Panc1 (cell line): Measurements from ENCODE around the gene SPDYC. TPM values are rescaled to one million over a fixed set of nuclear protein-coding genes. Genes with fewer than 3 reads are reported as not detected.

Experiments used
- ATAC-seq: fragments of 200-7000 bp; cut with Tn5 transposase; 2 replicates; pipeline ENCODE4 v1.9.1; 2020; ENCODE audit warnings: mild to moderate bottlenecking, moderate library complexity
- BruUV-seq: library from RNA; stranded (reverse); fragments of 400-500 nt; replicated peaks from 2 replicates; lab custom pipeline; 2021; lab: Mats Ljungman, UMichigan
- CTCF ChIA-PET: fragments of 300-600 bp; sonication (Branson Sonifier 250); formaldehyde crosslinking; loops from one replicate; lab custom pipeline; 2022; ENCODE audit warnings: antibody characterized with exemption; lab: Charles Lee
- POLR2A ChIA-PET: fragments of 300-600 bp; sonication (Branson Sonifier 250); formaldehyde crosslinking; loops from one replicate; lab custom pipeline; 2022; ENCODE audit warnings: antibody characterized with exemption; lab: Charles Lee
- DNase-seq: peaks from one replicate; pipeline ENCODE4 v3.0.0-alpha.2; 2010; ENCODE audit warnings: low read depth, low spot score
- H3K27ac ChIP-seq: 2 replicates; pipeline ENCODE4 v1.5.1; 2011; ENCODE audit warnings: mild to moderate bottlenecking, low read length, inconsistent platforms
- H3K27me3 ChIP-seq: fragments of 200-500 bp; sonication (Bioruptor generic); 2 replicates; pipeline ENCODE4 v1.6.0; 2014; ENCODE audit warnings: low read length, inconsistent platforms; ENCODE audit not compliant: control insufficient read depth, insufficient read depth
- H3K36me3 ChIP-seq: fragments of 200-500 bp; sonication (Bioruptor generic); 2 replicates; pipeline ENCODE4 v1.5.1; 2014; ENCODE audit warnings: inconsistent platforms, mild to moderate bottlenecking, low read length, moderate library complexity; ENCODE audit not compliant: control insufficient read depth, insufficient read depth
- H3K4me1 ChIP-seq: 2 replicates; pipeline ENCODE4 v1.5.1; 2011; ENCODE audit warnings: inconsistent platforms, mild to moderate bottlenecking, low read length, moderate library complexity; ENCODE audit not compliant: control insufficient read depth, insufficient read depth
- H3K4me3 ChIP-seq, 2 experiments: 2 replicates each; pipeline ENCODE4 v1.5.1; 2011 to 2012; ENCODE audit warnings: low read depth in 2 of 2, low read length in 2 of 2, mild to moderate bottlenecking in 2 of 2, inconsistent platforms in 1 of 2, moderate library complexity in 1 of 2
- H3K9me3 ChIP-seq: fragments of 200-500 bp; sonication (Bioruptor generic); 2 replicates; pipeline ENCODE4 v1.5.1; 2014; ENCODE audit warnings: low read depth, mild to moderate bottlenecking, inconsistent platforms, low read length, moderate library complexity; ENCODE audit not compliant: control insufficient read depth, insufficient read depth
- POLR2AphosphoS5 ChIP-seq: IDR thresholded peaks from 2 replicates; pipeline ENCODE4 v1.6.1; 2012; ENCODE audit warnings: mild to moderate bottlenecking, low read depth, low read length, moderate library complexity
- SIN3A ChIP-seq: IDR thresholded peaks from 2 replicates; pipeline ENCODE4 v1.6.1; 2012; ENCODE audit warnings: low read depth, mild to moderate bottlenecking, low read length, moderate library complexity, borderline replicate concordance; ENCODE audit not compliant: insufficient read depth
- TCF7L2 ChIP-seq: IDR thresholded peaks from 2 replicates; pipeline ENCODE4 v1.6.1; 2011; ENCODE audit warnings: mild to moderate bottlenecking, low read depth, low read length, inconsistent platforms
- in situ Hi-C: cut with HindIII; loops from 2 replicates; pipeline ENCODE4 v1.10.0; 2016; ENCODE audit warnings: low sequenced_read_pairs, low pct_unique_long_range_greater_than_20kb
- intact Hi-C: fragments of 100-400 bp; cut with micrococcal nuclease; formaldehyde crosslinking; loops from one replicate; pipeline ENCODE4 v1.10.0; 2022; ENCODE audit not compliant: unreplicated experiment
- total RNA-seq: library from RNA; stranded (reverse); gene quantifications from one replicate; pipeline ENCODE4 v1.2.1, GENCODE V29; 2021; ENCODE audit not compliant: unreplicated experiment
- TF ChIP-seq, protein P1 (sequence below): fragments of 450-650 bp; IDR thresholded peaks from 2 replicates; pipeline ENCODE4 v1.5.1; 2017; ENCODE audit warnings: mild to moderate bottlenecking
- TF ChIP-seq, protein P2 (sequence below), 2 experiments: IDR thresholded peaks; 2 replicates each; pipeline ENCODE4 v1.6.1; 2011 to 2012; ENCODE audit warnings: low read depth in 2 of 2, control low read depth in 1 of 2, low read length in 1 of 2, mild to moderate bottlenecking in 1 of 2, moderate library complexity in 1 of 2; ENCODE audit not compliant: insufficient read depth in 1 of 2

Gene SPDYC
- total RNA-seq, 1 experiment from 2014 or later: not detected

DNA sequence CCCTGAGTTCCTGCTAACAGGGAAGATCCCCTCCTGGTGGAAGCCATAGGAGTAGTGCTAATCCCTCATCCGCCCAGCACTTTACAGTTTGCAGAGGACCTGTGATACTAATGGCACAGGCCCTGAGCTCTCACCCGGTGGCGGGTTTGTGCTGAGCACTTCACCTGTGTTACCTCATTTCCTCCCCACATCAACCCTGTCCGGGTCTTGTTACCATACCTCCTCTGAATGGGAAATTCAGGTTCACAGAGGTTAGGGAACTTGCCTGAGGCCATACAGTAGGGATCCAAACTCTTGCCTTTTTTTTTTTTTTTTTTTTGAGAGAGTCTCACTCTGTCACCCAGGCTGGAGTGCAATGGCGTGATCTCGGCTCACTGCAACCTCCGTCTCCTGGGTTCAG lies 36.9 kb downstream of the SPDYC start:
- Histone ChIP-seq H3K4me1 (no peaks in the 10 kb centered on the region), H3K27ac (no peak overlapping the region), H3K9me3 (no peaks in the 10 kb centered on the region), H3K27me3 (no peaks in the 10 kb centered on the region), H3K4me3 (no peak overlapping the region), H3K36me3 (peaks cover 6% of the 10 kb centered on the region)
- DNase-seq (no peak), ATAC-seq (no peak)
- BruUV-seq: no TSS peak
- in situ Hi-C loops: no loop called here
- CTCF ChIA-PET: interaction anchor here (0.5 to 0.9 kb wide), 4 partner anchors 15 to 127 kb away, joined by 3 to 13 read pairs (median 6); partner anchors contain the start of gene DPF2
- TF ChIP-seq POLR2AphosphoS5 (no peak), TCF7L2 (no peak), SIN3A (no peak)
- TF ChIP-seq, protein P1, sequence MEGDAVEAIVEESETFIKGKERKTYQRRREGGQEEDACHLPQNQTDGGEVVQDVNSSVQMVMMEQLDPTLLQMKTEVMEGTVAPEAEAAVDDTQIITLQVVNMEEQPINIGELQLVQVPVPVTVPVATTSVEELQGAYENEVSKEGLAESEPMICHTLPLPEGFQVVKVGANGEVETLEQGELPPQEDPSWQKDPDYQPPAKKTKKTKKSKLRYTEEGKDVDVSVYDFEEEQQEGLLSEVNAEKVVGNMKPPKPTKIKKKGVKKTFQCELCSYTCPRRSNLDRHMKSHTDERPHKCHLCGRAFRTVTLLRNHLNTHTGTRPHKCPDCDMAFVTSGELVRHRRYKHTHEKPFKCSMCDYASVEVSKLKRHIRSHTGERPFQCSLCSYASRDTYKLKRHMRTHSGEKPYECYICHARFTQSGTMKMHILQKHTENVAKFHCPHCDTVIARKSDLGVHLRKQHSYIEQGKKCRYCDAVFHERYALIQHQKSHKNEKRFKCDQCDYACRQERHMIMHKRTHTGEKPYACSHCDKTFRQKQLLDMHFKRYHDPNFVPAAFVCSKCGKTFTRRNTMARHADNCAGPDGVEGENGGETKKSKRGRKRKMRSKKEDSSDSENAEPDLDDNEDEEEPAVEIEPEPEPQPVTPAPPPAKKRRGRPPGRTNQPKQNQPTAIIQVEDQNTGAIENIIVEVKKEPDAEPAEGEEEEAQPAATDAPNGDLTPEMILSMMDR: no peak
- TF ChIP-seq, protein P2, sequence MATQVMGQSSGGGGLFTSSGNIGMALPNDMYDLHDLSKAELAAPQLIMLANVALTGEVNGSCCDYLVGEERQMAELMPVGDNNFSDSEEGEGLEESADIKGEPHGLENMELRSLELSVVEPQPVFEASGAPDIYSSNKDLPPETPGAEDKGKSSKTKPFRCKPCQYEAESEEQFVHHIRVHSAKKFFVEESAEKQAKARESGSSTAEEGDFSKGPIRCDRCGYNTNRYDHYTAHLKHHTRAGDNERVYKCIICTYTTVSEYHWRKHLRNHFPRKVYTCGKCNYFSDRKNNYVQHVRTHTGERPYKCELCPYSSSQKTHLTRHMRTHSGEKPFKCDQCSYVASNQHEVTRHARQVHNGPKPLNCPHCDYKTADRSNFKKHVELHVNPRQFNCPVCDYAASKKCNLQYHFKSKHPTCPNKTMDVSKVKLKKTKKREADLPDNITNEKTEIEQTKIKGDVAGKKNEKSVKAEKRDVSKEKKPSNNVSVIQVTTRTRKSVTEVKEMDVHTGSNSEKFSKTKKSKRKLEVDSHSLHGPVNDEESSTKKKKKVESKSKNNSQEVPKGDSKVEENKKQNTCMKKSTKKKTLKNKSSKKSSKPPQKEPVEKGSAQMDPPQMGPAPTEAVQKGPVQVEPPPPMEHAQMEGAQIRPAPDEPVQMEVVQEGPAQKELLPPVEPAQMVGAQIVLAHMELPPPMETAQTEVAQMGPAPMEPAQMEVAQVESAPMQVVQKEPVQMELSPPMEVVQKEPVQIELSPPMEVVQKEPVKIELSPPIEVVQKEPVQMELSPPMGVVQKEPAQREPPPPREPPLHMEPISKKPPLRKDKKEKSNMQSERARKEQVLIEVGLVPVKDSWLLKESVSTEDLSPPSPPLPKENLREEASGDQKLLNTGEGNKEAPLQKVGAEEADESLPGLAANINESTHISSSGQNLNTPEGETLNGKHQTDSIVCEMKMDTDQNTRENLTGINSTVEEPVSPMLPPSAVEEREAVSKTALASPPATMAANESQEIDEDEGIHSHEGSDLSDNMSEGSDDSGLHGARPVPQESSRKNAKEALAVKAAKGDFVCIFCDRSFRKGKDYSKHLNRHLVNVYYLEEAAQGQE (IDR thresholded peaks at IDR 0.05; ENCODE audit: insufficient read depth in 1 of 2, low read depth in 2 of 2, low read length in 1 of 2): no peak
- intact Hi-C loops: no loop called here
- POLR2A ChIA-PET: interaction anchor here (0.5 kb wide), 1 partner anchor 488 kb away, joined by 13 read pairs; no protein-coding TSS in a partner anchor

DNA sequence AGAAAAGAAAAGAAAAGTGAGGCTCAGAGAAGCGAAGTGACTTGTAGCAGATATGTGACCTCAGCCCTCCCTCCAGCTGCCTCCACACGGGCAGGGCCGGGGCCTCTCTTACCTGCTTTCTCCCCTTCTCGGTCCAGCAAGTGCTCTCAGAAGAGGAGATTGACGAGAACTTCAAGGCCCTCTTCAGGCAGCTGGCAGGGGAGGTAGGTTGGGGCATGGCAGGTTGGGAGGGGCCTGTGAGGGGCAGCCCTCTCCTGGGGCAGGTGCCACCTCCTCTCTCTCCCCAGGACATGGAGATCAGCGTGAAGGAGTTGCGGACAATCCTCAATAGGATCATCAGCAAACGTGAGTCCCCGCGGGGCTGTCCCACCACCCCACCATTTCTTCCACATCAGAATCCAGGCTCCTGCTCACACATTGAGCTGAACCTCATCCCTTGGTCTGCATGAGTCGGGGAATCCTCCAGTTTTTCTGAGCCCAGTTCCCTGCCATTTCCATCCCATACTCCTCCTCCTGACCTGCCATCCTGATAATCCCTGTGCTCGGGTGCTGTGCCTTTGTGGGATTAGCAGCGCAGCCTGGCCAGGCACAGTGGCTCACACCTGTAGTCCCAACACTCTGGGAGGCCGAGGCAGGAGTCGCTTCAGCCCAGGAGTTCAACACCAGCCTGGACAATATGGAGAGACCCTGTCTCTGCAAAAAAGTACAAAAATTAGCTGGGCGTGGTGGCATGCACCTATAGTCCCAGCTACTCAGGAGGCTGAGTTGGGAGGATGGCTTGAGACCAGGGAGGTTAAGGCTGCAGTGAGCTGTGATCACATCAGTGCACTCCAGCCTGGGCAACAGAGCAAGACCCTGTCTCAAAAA lies 38.1 kb downstream of the SPDYC start:
- H3K9me3 ChIP-seq: no peaks in the 10 kb centered on the region
- intact Hi-C loops (no loop called here), in situ Hi-C loops (no loop called here)
- POLR2A ChIA-PET: interaction anchor here (0.6 kb wide), 1 partner anchor 67 kb away, joined by 16 read pairs; no protein-coding TSS in a partner anchor
- H3K27me3 ChIP-seq: no peaks in the 10 kb centered on the region
- DNase-seq: no peak
- H3K4me1 ChIP-seq: peaks cover 3% of the 10 kb centered on the region; the same call in 1 of the 2 replicates
- CTCF ChIA-PET: interaction anchor here (0.5 to 0.7 kb wide), 2 partner anchors 36 to 361 kb away, joined by 4 to 5 read pairs; no protein-coding TSS in a partner anchor
- no peak for ATAC-seq
- H3K4me3 ChIP-seq: no peak overlapping the region
- H3K27ac ChIP-seq: no peak overlapping the region
- no TSS peak for BruUV-seq
- TF ChIP-seq, protein P1: no peak
- TF ChIP-seq, protein P2 (IDR thresholded peaks at IDR 0.05; ENCODE audit: insufficient read depth in 1 of 2, low read depth in 2 of 2, low read length in 1 of 2): no peak
- TF ChIP-seq SIN3A: no peak
- no peak for TF ChIP-seq TCF7L2
- TF ChIP-seq POLR2AphosphoS5: no peak
- H3K36me3 ChIP-seq: peaks cover 6% of the 10 kb centered on the region
